Germinal center (tissue), 1 donor: ENCODE measurements around the gene PXMP4.

Experiments
- DNase-seq: peaks from one replicate; pipeline ENCODE4 v3.0.0; 2012; ENCODE audit warnings: mixed read lengths, low spot score

The PXMP4 gene

GRCh38 chr20:33731693-33732165, 11.6 kb upstream of the PXMP4 start, which contains the start of gene ZNF341:
TSS of gene ZNF341 (plus strand) at chr20:33731996. CDS start at chr20:33732022, 26 bp downstream.
- DNase-seq: peak; percentile 82

GRCh38 chr20:33730946-33731692, 11.0 kb upstream of the PXMP4 start:
- DNase-seq: no peak

GRCh38 chr20:33729101-33729500, 9.0 kb upstream of the PXMP4 start:
- DNase-seq: no peak

- DNase-seq: no peak
Measured at GRCh38 chr20:33728463-33728862, 8.4 kb upstream of the PXMP4 start.

GRCh38 chr20:33727806-33728205, 7.7 kb upstream of the PXMP4 start:
- DNase-seq: no peak

- no peak for DNase-seq
Measured at GRCh38 chr20:33727115-33727479, 7.0 kb upstream of the PXMP4 start.

- no peak for DNase-seq
Measured at GRCh38 chr20:33725607-33726264, 5.6 kb upstream of the PXMP4 start.

GRCh38 chr20:33724439-33725094, 4.5 kb upstream of the PXMP4 start:
- no peak for DNase-seq

GRCh38 chr20:33721391-33722140, 1.5 kb upstream of the PXMP4 start:
- DNase-seq: no peak

GRCh38 chr20:33719277-33719988, 677 bp downstream of the PXMP4 start:
- DNase-seq: no peak

GRCh38 chr20:33716498-33716897, 3.6 kb downstream of the PXMP4 start:
- no peak for DNase-seq

GRCh38 chr20:33713865-33714367, 6.2 kb downstream of the PXMP4 start:
- DNase-seq: no peak

GRCh38 chr20:33711446-33711738, 8.7 kb downstream of the PXMP4 start:
- no peak for DNase-seq

- no peak for DNase-seq
Measured at GRCh38 chr20:33710681-33711445, 9.2 kb downstream of the PXMP4 start.

GRCh38 chr20:33709905-33710541, 10.1 kb downstream of the PXMP4 start:
- DNase-seq: no peak

GRCh38 chr20:33709398-33709797, 10.7 kb downstream of the PXMP4 start:
- no peak for DNase-seq

GRCh38 chr20:33707668-33708067, 12.4 kb downstream of the PXMP4 start:
- no peak for DNase-seq

GRCh38 chr20:33704197-33704924, 15.7 kb downstream of the PXMP4 start:
- DNase-seq: no peak

GRCh38 chr20:33703498-33704137, 16.5 kb downstream of the PXMP4 start:
- DNase-seq: no peak
